GM19035 (cell line): Measurements from ENCODE around the gene HPS1.

Experiments
- ATAC-seq: cut with Tn5 transposase; IDR thresholded peaks from one replicate; pipeline ENCODE4 v1.9.1; 2021; ENCODE audit not compliant: unreplicated experiment

Gene HPS1

DNA sequence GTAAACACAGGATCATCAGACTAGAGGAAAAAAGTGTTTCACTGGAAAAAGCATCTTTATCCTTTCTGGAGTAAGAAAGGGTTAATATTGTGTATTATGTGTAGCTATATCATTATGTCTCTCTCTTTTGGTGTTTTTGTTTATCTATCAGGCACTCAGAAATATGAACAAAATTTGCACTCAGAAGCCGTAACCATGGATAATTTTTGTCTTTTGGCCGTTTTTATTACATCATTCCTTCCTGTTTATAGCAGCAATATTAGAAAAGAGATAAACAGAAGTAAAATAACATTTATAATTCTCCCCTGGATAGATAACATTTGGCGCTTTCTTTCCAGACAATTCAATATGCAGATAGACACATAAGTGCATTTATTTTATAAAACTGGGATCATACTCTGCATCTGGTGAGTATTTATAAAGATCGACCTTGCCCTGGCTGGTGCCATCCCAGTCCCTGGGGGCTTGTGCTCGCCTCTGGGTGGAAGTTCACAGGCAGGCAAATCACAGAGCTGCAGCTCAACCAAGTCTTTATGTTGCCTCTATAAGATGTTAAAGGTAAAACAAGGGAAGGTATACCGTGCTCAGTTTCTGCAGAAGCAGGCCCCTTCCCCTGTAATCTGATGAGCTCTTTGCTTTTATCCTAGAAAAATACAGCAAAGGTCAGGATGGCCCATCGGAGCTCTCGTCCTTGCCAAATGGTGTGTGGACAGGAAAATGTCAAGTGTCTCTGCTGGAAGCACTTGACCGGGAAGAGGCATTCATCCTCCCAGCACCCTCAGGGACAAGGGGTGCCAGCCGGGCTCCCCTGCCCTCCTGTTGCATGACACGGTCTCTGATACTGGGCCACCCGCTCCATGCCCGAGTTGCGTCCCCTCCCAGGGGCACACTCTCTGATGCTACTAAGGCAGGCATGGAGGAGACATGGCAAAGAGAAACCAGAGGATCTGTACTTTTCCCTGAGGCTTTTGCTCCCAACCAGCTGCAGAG lies 75.6 kb downstream of the HPS1 start:
- ATAC-seq = no peak

DNA sequence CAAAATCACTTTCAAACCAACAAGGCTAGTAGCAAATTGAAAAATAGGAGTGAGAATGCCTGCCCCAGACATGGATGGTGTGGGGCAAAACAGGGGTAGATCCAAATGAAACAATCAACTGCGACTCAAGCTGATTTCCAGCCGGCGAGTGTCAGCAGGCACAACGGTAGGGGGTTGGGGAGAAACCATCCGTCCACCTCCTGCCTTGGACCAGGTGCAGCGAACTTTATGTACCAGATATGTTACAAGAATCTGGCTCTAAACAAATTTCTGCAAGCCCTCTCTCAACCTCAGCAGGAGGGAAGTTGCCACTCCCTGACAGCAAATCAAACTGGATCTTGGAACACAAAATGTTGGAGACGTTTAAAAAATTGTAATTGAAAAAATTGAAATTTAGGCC lies 76.9 kb downstream of the HPS1 start:
- ATAC-seq = no peak

DNA sequence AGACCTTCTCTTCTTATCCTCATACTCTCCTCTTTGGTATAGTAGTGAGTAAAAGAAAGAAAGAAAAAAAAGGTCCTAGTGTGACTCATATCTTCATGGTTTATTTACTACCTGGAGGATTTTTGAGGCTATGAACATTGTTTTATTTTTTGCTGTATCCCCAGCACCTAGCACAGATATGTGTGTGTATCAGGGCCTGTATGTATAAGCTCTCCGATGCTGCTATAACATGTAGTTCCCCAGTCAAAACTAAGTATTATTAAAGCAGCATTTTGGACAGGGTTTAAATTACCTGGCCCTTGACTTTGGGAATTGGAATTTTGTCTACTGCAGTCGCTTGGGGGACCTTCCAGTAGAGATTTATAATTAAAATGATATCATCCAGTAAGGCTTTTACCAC lies 78.1 kb downstream of the HPS1 start:
- ATAC-seq = no peak

DNA sequence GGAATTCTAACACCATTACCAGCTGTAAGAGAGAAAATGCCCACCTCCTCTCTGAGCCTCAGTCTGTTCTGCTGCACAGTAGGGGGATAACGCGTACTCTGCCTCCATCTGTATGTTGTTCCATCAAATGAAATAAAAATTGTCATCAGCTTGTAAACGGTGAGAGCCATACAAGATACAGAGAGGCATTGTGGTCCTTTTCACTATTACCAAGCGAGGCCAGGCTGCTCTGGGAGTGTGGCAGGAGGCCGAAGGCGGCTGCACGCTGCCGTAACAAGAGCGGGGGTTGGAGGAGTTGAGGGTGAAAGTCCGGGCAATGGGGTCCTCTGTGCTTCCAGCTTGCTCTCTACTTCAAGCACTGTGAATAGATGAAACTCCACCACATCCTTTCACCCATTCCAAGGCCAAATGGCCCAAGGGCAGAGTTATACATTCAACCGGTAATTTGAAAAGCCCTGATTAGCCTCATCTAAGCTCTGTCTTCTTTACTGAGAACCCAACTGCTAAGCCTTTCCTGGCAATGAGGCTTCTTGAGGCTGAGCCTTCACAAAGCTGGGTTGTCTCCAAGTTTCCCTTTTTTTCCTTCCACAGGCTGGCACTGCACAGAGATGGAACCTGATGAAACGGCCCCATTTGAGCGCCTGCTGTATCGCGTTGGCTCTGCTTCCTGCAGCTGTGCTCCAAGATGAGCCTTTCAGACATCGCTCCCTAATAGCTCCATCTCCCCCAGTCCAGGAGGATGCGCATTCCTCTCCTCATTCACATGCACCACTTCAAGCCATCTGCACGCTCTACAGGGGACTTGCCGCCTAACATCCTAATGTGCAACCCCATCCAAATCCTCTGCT lies 78.9 kb downstream of the HPS1 start:
- no peak for ATAC-seq
